GM13977 (cell line): Measurements from ENCODE around the gene ATG10.

Experiments used
- DNase-seq: peaks from one replicate; pipeline ENCODE4 v3.0.0; 2012; ENCODE audit warnings: low spot score
- in situ Hi-C: fragments of 300-500 bp; cut with MboI; formaldehyde crosslinking; loops from one replicate; pipeline ENCODE4 v1.12.0; 2022; ENCODE audit warnings: low sequenced_read_pairs, low pct_unique_long_range_greater_than_20kb, mixed read lengths, inconsistent platforms; ENCODE audit not compliant: unreplicated experiment
- TF ChIP-seq, protein P1 (sequence below): IDR thresholded peaks from 2 replicates; pipeline ENCODE4 v1.5.1; 2012; ENCODE audit warnings: mild to moderate bottlenecking, control low read depth; ENCODE audit not compliant: insufficient read depth; ENCODE audit errors: extremely low read depth, missing control alignments

ATG10 gene

DNA sequence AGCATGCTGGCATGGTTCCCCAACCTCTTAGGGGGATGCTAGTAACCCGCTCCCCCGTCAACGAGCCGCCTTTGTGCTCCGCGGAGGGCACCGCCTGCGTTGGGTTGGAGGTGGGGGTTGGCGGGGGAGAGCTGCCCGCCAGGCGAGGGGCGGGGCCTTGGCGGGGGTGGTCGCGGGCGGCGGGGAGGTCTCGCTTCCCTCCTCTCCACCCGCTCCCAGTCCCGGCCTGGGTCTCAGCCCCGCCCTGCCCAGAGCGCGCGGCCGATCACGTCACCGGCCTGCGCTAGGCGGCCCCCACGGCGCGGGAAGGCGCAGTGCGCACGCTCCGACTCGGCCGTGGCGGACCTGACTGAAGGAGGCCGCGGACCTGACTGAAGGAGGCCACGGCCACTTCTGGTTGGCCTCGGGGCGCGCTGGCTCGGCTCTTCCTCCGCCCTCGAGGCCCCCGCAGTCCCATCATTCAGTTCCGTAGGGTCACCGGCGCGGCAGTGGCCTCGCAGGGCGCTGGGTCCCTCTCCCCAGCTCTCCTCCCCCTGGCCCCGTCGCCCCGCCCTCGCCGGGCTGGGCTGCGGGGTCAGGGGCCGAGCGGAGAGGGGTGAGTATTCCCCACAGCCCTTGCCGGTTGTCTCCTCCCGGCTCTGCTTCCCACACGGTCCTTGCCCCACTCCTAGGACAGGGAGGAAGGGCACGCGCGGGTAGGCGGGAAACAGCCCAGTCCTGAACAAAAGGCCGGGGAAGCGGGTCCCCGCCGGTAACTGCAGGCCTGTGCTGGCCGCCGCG is at the start of gene ATG10:
Gene ATG10, plus strand, starts transcription at position 312 of the 780 bp plus-strand sequence. CDS start 15,548 bp downstream, outside the sequence.
- DNase-seq, result peak; percentile 97
- in situ Hi-C loops, result no loop called here
- TF ChIP-seq, protein P1, sequence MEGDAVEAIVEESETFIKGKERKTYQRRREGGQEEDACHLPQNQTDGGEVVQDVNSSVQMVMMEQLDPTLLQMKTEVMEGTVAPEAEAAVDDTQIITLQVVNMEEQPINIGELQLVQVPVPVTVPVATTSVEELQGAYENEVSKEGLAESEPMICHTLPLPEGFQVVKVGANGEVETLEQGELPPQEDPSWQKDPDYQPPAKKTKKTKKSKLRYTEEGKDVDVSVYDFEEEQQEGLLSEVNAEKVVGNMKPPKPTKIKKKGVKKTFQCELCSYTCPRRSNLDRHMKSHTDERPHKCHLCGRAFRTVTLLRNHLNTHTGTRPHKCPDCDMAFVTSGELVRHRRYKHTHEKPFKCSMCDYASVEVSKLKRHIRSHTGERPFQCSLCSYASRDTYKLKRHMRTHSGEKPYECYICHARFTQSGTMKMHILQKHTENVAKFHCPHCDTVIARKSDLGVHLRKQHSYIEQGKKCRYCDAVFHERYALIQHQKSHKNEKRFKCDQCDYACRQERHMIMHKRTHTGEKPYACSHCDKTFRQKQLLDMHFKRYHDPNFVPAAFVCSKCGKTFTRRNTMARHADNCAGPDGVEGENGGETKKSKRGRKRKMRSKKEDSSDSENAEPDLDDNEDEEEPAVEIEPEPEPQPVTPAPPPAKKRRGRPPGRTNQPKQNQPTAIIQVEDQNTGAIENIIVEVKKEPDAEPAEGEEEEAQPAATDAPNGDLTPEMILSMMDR, result no peak

DNA sequence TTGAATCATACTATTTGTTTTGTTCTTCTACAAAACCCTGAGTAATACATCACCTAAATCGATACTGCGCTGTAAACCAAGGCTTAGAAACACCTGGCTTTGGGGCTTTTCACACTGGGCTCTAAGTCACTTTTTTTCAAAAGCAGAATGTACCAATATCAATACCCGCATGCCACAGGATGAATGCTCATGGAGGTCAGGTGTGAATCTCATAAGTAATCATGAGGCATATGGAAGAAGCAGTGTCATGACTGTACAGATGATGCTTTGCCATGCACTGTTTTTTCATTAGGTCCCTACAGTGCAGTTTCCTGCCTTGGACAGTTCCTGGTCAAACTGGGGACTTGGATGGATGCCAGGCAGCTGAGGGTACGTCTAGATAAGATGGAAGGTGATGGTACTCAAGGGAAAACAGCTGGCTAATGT is 49.0 kb upstream of the ATG10 start:
- in situ Hi-C loops, result no loop called here
- DNase-seq, result no peak
- TF ChIP-seq, protein P1, result no peak

DNA sequence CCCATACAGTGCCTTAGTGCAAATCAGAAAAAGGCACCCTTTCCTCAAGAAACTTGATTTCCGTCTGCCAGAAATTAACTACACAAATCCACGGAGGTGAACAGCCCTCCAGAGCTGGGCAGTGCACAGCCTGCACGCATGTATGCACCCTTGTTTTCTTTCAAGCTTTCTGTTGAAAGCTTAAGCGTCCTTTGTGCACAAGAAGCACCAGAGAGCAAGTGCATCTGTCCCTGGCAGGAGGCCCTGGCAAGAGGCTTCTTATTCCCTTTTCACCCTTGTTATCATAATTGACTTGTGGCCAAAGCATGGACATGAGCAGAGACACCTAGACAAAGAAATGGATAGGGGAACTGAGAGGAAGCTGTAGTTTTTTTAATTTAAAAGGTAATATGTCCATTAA is 47.4 kb upstream of the ATG10 start:
- DNase-seq, result no peak
- in situ Hi-C loops, result no loop called here
- TF ChIP-seq, protein P1, result no peak

DNA sequence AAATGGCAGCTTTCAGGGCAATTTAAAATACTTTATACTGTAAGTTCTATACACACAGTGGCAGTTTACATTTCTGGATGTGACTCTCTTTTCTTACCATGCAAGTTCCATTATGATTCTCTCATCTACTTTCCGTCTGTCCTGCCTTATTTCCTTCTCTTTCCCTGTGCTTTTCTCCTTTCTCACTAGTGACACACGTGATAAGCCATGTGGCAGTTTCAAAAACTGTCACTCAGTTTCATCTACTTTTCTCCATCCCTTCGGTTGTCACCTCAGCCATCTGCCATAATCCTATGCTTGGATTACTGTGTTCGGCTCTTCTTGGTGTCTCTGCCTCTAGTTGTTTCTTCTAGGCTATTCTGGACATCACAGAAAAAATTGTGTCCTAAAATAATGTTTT is 46.8 kb upstream of the ATG10 start:
- in situ Hi-C loops, result no loop called here
- TF ChIP-seq, protein P1, result no peak
- no peak for DNase-seq

DNA sequence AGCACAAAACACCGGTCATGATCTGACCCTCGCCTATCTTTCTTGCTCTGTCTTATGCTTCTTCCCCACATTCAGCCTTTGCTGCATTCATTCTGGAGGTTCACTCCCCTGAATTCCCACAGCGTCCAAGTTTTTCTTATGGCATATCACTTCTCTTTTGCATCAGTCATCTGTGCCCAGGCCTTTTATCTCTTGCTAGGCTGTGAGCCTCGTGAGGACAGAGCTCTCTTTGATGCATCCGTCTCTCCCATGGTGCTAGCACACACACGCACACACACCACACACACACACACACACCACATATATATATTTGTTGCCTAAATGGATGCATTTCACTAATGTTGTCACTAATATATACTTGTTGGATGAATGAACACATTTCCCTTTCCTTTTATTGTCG is 45.8 kb upstream of the ATG10 start:
- in situ Hi-C loops, result no loop called here
- DNase-seq, result no peak
- TF ChIP-seq, protein P1, result no peak

DNA sequence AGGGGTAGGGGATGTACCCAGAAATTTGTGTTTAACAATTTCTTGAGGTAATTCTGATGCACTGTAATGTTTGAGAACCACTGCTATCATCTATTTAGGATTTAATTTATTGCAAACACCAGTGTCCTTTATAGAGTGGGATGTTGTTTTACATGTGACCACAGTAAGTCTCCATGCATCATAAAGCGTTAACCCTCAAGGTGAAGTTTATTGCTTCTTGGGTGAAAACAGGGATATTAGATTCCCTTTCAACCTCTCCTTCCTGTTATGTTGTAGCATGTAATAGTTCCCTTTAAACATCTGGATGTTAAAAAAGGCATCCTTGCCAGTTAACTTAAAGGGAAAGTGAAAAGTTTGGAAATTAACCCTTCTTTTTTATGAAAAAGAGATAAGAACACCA is 35.8 kb upstream of the ATG10 start:
- DNase-seq, result no peak
- in situ Hi-C loops, result no loop called here
- TF ChIP-seq, protein P1, result no peak
